DMS114 treated with DMSO at 0.1 percent for 48 hours (cell line): Measurements from ENCODE around the gene BRI3BP.
"Not testable (repeated sequence)": the region's sequence is repeated elsewhere in the genome, so short reads cannot be mapped to it uniquely, and the experiment has no call there.

Experiments
- DNase-seq: peaks from one replicate; lab custom pipeline; 2025; ENCODE audit not compliant: unreplicated experiment; lab: John Stamatoyannopoulos, UW

Gene BRI3BP

DNA sequence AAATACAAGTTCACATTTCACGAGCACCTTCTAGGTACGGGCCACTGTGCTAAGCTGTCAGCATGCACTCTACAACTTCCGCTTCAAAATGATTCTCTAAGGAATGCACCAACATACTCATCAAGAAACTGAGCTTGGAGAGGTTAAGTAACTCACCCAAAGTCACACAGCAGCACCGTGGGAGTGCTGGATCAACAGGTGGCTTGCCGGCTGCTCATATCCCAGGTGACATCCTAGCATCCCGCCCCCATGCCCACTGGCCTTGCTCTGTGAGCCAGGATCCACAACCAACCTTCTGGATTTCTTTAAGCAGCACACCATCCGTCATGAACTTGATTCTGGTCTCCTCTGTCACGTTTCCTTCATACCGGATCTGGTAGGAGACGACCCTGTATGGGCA, 21.2 kb upstream of the BRI3BP start:
- DNase-seq: no peak

DNA sequence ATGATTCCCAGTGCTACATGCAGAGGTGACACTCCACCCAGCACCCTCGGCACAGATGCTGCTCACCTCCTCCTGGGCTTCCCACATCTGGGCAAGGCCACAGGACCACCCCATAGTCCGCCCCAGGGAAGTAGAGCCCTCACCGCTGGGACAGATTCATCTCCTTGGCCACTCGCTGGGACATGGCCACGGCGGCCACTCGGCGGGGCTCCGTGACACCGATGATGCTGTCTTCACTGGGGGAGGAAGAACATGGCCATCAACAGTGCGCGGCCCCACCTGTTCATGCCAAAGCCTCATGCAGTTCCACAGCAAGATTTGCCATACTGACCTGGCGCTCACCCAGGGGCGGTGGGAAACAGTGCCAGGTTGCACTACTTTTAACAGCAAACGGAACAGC, 18.2 kb upstream of the BRI3BP start:
- no peak for DNase-seq

DNA sequence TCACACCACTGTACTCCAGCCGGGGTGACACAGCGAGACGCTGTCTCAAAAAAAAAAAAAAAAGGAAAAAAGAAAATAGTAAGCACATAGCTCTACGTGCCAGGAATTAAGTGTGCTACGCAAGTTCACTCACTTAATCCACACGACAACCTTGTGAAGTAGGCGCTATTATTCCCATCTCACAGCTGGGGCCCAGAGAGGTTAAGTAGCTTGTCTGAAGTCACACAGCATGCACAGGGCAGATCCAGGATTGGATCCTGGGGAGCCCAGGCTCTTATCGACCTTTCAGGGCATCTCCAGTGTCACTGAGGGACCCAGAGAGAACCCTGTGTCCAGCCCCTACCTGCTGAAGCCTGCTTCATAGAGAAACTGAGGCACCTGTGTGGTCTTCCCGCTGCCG, 16.4 kb upstream of the BRI3BP start:
- DNase-seq: no peak

DNA sequence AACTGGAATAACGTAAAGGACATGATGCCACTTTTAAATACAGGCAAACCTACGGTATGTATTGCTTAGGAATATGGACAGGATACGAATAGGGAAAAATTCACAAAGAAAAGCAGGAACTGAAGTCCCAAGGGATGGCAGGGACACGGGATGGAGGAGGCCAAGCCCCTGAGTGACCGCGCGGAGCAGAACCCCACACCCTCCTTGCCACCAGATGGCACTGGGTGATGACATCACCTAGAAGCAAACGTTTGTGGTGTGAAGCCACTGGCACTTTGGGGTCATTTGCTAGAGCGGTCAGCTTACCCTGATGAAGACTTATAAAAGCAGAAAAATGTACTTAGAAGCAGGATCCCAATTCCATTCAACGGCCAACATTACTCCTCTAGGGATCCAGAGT, 13.9 kb upstream of the BRI3BP start:
- no peak for DNase-seq

DNA sequence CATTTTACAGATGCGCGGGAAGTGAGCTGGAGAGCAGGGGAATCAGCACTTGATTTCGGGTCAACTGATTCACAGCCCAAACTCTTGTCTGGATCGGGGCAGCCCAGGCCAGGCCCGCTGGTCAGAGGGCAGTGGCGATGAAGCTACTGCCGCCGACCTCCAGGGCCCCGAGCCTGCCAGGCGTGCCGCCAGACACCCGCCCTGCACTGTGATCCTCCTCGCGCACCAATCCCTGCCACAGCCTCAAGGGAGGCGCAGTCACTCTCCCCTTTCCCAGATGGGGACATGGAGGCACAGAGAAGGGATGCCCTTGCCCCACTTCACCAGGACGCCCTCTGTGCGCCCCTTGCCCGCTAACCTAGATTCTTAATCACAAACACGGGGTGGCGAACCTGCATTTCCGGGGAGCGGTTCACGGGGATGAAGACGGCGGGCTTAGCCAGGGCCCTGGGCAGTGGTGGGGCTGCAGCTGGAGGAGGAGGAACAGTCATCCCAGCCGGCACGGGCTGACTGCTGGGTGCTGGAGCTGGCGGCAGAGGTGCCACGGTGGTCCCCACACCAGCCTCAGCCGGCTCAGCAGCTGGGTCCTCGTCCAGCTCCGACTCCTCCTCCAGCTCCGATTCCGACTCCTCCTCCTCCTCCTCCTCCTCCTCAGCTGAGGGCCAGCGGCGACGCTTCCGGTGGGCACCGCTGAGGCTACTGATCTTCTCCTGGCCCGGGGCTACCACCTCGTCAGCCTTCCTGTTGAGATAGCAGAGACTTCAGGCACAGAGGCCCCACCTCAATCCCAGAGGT, 13.2 kb upstream of the BRI3BP start:
- no peak for DNase-seq

DNA sequence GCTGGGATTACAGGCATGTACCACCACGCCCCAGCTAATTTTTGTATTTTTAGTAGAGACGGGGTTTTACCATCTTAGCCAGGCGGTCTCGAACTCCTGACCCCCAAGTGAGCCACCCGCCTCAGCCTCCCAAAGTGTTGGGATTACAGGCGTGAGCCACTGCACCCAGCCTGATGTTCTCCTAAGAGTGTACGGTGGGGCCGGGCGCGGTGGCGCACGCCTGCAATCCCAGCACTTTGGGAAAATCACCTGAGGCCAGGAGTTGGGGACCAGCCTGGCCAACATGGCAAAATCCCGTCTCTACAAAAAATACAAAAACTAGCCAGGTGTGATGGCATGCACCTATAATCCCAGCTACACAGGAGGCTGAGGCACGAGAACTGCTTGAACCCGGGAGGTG, 6.6 kb upstream of the BRI3BP start:
- DNase-seq: not testable (repeated sequence)

DNA sequence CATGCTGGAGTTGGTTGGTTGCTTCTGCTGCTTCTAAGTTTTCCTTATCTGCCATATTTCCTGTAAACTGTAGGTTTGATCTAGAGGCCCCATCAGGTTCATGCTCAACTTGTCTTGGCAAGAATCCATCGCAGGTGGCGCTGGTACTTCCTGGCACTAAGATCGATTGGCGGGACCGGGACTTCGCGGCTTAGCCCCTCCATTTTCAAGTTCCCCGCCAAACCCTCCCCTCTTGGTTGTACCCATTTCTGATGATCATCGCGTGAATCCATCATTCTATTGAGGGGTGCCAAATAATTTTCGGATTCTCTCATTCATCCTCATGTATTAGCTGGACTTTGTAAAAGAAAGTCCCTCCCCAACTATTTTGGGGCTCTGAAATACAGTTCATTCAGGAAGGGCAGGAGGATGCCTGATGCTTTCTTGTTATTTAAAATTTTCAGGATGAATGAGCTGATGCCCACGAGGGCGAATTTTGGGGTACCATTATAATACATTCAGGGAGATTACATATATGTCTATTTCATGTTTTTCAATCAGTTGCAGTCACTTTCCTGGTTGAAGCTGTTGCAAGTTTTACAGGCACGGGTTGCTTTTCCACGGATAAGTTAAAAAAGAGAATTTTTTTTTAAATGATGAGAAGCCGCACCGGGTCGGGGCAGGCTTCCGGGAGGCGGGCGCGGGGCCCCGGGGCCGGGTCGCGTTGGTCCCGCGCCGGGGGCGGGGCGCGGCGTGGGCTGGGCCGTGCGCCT, 395 bp upstream of the BRI3BP start:
- peak; percentile 56 for DNase-seq

DNA sequence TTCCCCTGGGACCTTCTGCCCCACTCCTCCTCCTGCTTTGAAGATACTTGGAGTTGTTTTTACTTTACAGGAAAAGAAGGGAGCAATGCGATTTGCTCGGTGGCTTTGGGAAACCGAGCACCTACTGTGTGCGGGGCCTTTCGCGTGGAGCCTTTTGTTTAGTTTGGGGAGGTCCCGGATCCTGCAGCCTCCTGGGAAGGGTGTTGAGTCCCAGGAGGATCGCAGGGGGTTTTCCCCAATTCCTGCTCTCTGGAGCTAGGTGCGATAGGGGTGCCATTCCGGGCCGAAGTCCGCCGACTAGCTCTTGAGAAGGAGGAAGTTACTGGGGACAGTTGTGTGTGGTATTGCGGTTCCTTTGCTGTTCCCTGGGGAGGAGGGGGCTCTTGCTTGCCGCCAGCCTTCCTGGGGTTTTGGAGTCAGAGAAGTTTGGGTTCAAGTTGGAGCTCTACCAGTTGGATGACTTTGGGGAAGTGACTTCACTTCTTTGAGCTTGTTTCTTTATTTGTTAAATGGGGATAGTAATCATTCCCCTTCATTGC, 1.1 kb downstream of the BRI3BP start:
- no peak for DNase-seq

DNA sequence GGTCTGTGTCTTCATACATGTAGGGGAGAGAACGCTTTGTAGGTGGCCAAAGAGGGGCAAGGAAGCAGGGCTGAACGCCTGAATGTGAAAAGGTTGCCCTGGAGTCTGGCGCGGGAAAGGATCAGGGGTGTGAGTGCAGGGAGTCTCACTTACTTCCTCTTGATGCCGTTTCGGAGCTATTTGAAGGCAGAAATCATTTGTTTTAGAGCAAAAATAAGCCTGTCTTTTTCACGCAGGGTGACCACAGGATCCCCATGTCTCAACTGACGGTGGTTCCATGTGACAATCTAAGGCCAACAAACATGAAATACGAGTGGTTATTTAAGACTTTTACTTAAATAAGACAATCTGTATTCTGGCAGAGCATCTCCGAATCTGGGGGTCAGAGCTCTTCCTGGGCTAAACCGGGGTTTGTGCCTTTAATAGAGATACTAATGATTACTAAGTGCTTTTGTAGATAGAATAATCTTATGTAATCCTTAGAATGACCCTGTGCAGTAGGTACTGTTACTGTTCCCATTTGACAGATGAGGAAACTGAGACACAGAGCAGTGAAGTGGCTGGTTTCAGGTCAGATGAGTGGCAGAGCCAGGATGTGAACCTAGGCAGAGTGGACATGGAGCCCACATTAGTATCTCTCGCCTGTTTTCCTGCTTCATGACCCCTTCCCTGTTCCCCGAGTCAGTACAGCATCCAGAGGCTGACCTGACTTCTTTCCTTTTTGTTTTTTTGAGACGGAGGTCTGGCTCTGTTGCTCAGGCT, 1.9 kb downstream of the BRI3BP start:
- no peak for DNase-seq

DNA sequence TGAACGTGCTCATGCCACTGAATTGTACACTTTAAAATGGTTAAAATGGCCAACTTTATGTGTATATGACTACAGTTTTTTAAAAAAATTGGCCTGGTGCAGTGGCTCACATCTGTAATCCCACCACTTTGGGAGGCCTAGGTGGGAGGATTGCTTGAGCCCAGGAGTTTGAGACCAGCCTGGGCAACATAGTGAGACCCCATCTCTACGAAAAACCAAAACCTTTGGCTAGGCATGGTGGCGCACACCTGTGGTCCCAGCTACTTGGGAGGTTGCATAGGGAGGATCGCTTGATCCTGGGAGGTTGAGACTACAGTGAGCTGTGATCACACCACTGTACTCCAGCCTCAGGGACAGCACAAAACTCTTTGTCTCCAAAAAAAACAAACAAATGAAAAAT, 5.3 kb downstream of the BRI3BP start:
- DNase-seq: no peak

DNA sequence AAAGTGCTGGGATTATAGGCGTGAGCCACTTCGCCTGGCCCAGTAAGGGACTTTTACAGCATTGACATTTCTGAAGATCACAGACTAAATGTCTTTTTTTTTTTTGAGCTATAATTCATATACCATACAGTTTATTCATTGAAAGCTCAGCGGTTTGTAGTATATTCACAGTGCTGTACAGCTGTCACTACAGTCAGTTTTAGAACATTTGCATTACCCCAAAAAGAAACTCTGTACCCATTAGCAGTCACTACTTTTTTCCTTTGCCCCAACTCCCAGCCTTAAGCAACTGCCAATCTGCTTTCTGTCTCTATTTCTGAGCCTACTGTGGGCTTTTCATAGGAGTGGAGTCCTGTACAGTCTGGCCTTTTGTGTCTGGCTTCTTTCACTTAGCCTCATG, 8.2 kb downstream of the BRI3BP start:
- no peak for DNase-seq

DNA sequence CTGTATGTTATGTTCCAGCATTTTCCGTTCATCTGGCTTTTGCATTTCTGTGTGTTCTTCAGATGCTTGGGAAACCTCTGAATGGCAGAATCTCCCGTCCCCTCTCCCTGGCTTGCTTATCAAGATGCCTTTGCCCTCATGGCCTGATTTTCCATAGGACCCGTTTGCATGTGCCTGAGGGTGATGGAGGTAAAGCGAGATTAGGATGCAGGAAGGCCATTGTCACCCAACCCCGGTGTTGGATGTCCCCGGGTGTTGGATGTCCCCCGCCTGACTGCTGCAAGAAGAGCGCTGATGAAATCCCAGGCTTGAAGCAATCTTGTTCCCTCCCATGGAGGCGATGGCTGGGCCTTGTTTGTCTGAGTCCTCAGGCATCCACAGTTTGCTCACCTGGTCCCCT, 9.6 kb downstream of the BRI3BP start:
- no peak for DNase-seq

DNA sequence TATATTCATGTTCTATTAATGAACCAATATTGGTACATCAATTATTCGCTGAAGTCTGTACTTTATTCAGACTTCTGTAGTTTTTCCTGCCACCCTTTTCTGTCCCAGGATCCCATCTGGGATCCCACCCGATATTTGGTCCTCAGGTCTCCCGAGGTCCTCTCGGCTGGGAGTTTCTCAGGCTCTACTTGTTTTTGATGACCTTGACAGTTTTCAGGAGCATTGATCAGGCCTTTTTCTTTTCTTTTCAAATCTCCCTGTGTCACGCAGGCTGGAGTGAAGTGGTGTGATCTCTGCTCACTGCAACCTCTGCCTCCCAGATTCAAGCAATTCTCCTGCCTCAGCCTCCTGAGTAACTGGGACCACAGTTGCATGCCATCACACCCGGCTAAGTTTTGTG, 11.2 kb downstream of the BRI3BP start:
- DNase-seq: no peak

DNA sequence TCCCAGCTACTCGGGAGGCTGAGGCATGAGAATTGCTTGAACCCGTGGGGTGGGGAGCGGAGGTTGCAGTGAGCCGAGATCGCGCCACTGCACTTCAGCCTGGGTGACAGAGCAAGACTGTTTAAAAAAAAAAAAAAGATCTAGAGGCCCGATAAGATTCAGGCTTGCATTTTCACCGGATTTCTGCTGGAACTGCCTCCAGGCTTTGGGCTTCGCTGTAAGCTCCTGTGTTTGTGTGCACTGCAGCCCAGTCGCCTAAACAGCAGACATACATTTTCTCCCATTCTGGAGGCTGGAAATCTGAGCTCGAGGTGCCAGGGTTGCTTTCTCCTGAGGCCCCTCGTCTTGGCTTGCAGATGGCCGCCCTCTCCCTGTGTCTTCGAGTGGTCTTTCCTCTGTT, 12.2 kb downstream of the BRI3BP start:
- DNase-seq: no peak

DNA sequence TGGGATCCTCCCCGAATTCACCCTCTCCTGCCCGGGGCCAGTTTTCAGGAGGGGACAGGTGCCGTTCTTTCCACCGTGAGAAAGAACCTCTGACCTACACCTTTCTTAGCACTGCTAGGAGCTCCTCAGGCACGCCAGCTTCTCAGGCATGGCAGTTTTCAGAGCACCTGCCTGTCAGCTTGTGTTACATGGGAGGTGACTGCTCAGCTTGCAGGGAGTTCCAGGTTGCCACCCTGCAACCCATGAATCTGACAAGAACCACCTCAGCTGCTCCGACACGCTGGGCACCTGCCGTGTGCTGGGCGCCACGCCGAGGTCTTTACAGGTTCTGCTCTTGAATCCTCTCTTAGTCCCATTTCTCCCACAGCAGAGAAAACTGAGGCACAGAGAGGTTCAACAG, 12.9 kb downstream of the BRI3BP start:
- DNase-seq: no peak

DNA sequence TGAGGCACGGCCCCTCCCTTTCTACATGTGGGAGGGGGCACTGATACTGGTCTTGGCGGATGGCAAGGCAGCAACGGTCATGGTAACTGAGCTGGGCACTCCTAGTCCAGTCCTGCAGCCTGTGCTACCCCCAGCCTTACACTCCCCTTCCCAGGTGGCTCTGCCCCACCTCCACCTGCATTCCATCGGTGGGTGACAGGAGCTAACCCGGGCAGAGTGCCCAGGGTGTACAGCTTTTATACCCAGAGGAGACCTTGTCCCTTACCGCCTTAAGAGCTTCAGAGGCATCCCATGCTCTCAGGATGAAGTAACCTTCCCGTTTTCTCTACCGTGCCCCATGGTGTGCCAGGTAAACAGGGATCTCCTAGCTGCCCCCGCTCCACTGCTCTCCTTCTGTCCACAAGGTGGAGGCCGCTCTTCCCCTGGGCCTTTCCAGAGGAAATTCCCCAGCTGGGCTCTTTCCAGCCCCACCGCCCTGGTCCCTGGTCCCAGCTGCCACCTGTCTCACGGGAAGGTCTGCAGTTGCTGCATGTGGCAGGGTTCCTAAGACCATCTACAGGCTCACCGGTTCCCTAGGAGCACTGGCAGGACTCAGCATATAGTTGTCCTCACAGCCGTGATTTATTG, 20.5 kb downstream of the BRI3BP start:
- DNase-seq: no peak

DNA sequence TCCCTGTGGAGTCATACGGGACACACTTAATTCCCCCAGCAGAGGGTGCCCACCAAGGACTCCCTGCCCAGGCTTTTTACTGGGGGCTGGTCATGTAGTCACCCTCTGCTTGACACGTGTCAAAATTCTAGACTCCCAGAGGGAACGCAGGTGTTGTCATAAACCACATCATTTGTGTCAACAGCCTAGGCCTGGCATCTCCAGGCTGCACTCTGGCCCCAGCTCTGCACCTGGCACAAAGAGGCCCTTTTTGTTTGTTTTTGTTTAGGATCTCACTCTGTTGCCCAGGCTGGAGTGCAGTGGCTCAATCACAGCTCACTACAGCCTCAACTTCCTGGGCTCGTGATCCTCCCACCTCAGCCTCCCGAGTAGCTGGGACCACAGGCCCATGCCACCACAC, 21.1 kb downstream of the BRI3BP start:
- DNase-seq: no peak

DNA sequence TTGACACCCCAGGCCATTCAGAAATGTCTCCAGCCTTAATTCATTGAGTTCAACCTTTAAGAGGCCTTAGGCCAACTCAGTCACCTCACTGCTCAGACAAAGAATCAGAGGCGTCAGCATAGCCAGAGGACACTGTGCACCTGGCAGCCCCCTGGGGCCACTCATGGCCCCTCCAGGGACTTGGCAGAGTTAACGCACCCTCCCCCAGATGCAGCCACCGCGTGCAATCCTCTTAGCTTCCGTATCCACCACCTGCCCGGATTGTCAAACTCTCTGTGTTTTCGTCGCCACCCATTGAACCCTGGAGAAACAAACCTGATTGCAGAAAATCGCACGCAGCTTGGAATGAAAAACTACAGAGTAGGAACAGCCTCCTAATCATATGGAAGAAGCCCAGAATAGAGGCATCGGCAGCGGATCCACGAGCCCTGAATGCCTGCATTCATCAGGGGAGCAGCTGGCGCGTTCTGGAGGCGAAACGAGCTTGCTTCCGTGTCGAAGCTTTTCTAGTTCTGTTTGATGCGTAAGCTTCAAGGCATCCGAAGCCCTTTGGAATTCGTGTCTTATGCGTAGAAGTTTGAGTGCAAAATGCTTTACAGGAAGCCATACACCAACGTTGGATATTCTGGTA, 22.4 kb downstream of the BRI3BP start:
- DNase-seq: no peak

DNA sequence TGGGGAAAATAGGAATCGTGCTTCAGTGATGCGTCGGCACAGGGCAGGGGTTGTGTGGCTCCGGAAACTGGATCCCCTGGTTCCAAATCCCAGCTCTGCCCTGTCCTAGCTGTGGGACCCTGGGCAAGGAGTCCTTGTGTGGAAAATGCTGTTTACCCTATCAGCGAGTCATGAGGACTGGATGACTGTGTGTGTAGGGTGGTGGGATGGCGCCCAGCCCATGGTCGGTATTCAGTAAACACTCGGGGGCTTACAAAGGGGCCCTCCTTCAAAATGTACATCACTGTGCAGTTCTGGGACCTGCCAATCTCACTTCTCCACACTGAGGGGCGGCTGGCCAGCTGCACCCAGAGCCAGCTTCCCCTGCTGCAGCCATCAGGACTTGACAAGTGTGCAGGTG, 24.4 kb downstream of the BRI3BP start:
- no peak for DNase-seq

DNA sequence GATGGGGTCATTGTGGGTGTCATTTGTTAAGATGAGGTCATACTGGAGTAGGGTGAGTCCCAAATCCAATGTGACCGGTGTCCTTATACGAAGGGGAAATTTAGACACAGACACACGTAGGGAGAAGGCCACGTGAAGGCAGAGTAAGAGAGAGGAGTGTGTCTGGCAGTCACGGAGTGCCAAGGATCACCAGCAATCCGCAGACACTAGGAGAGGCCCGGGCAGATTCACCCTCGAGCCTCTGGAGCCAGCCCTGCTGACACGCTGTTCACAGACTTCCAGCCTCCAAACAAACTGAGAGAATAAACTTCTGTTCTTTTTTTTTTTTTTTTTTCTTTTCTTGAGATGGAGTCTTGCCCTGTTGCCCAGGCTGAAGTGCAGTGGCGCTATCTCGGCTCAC, 24.9 kb downstream of the BRI3BP start:
- no peak for DNase-seq

DNA sequence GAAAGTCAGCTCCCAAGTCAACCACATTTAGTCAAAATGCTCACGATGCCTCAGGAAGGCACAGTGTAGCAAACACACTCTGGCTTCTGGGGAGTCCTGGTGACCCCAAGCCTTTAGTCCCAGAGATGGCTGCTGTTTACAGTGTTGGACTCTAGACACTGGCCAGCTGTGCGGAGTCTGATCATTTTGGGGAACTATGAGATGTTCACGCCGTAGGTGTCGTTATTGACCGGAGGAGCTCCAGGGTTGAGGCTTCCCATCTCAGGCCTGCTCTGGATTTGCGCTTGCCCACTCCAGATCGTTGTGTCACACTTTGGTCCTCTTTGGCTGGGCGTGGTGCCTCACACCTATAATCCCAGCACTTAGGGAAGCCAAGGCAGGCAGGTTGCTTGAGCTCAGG, 27.7 kb downstream of the BRI3BP start:
- DNase-seq: no peak
